IPS-18c (cell line): ENCODE measurements around the gene LDLRAD4.

Source experiments
- H3K4me3 ChIP-seq: 2 replicates; pipeline ENCODE4 v1.7.0; 2013; ENCODE audit warnings: low read depth, mild to moderate bottlenecking, low read length, moderate library complexity; ENCODE audit not compliant: insufficient read depth
- H3K9me3 ChIP-seq: one replicate; pipeline ENCODE4 v1.6.1; 2013; ENCODE audit warnings: mild to moderate bottlenecking, low read length, moderate library complexity; ENCODE audit not compliant: control insufficient read depth, insufficient read depth

LDLRAD4 gene

GRCh38 chr18:13568443-13569392 is 350.2 kb downstream of the LDLRAD4 start:
- Histone ChIP-seq H3K9me3 (peaks cover 2% of the 10 kb centered on the region), H3K4me3 (no peak overlapping the region)

- H3K4me3 ChIP-seq = no peak overlapping the region
- H3K9me3 ChIP-seq = peaks cover 2% of the 10 kb centered on the region
These were observed 351.7 kb downstream of the LDLRAD4 start for GRCh38 chr18:13570216-13570615.

GRCh38 chr18:13570856-13571495 is 352.4 kb downstream of the LDLRAD4 start:
- Histone ChIP-seq H3K4me3 (no peak overlapping the region), H3K9me3 (peaks cover 2% of the 10 kb centered on the region)

GRCh38 chr18:13572148-13572547 is 353.6 kb downstream of the LDLRAD4 start:
- Histone ChIP-seq H3K4me3 (no peak overlapping the region), H3K9me3 (no peaks in the 10 kb centered on the region)

- H3K9me3 ChIP-seq = no peaks in the 10 kb centered on the region
- no peak overlapping the region for H3K4me3 ChIP-seq
These were observed 354.2 kb downstream of the LDLRAD4 start for GRCh38 chr18:13572721-13573120.

GRCh38 chr18:13573750-13574149 is 355.2 kb downstream of the LDLRAD4 start:
- H3K4me3 ChIP-seq = no peak overlapping the region
- H3K9me3 ChIP-seq = no peaks in the 10 kb centered on the region

- Histone ChIP-seq H3K4me3 (no peak overlapping the region), H3K9me3 (no peaks in the 10 kb centered on the region)
These were observed 355.8 kb downstream of the LDLRAD4 start for GRCh38 chr18:13574355-13574754.

GRCh38 chr18:13574761-13575160 is 356.2 kb downstream of the LDLRAD4 start:
- no peaks in the 10 kb centered on the region for H3K9me3 ChIP-seq
- H3K4me3 ChIP-seq = no peak overlapping the region

- no peaks in the 10 kb centered on the region for H3K9me3 ChIP-seq
- H3K4me3 ChIP-seq = no peak overlapping the region
These were observed 358.0 kb downstream of the LDLRAD4 start for GRCh38 chr18:13576598-13576997.

GRCh38 chr18:13577091-13577697 is 358.6 kb downstream of the LDLRAD4 start:
- H3K9me3 ChIP-seq = no peaks in the 10 kb centered on the region
- H3K4me3 ChIP-seq = no peak overlapping the region

GRCh38 chr18:13577781-13578180 is 359.2 kb downstream of the LDLRAD4 start:
- no peak overlapping the region for H3K4me3 ChIP-seq

GRCh38 chr18:13578400-13578799 is 359.8 kb downstream of the LDLRAD4 start:
- no peaks in the 10 kb centered on the region for H3K9me3 ChIP-seq
- no peak overlapping the region for H3K4me3 ChIP-seq

More at GRCh38 chr18:13577781-13578180, 359.2 kb downstream of the LDLRAD4 start:
- H3K9me3 ChIP-seq = no peaks in the 10 kb centered on the region

- Histone ChIP-seq H3K9me3 (peaks cover 2% of the 10 kb centered on the region), H3K4me3 (no peak overlapping the region)
These were observed 361.3 kb downstream of the LDLRAD4 start for GRCh38 chr18:13579874-13580273.

GRCh38 chr18:13580351-13580750 is 361.8 kb downstream of the LDLRAD4 start:
- Histone ChIP-seq H3K4me3 (no peak overlapping the region), H3K9me3 (peaks cover 2% of the 10 kb centered on the region)

- H3K4me3 ChIP-seq = no peak overlapping the region
- H3K9me3 ChIP-seq = peaks cover 2% of the 10 kb centered on the region
These were observed 362.4 kb downstream of the LDLRAD4 start for GRCh38 chr18:13580991-13581390.

- H3K9me3 ChIP-seq = peaks cover 2% of the 10 kb centered on the region
- no peak overlapping the region for H3K4me3 ChIP-seq
These were observed 363.1 kb downstream of the LDLRAD4 start for GRCh38 chr18:13581496-13582177.

GRCh38 chr18:13582178-13582670 is 363.7 kb downstream of the LDLRAD4 start:
- Histone ChIP-seq H3K9me3 (peaks cover 2% of the 10 kb centered on the region), H3K4me3 (no peak overlapping the region)
